Measurements from ENCODE around the gene GPX4. TPM values are rescaled to one million over a fixed set of nuclear protein-coding genes. Genes with fewer than 3 reads are reported as not detected.

The GPX4 gene
- total RNA-seq: 238 and 301 TPM in 2 replicates

GRCh38 chr19:1103708-1104310 is at the start of gene GPX4:
GPX4 (plus strand) TSS chr19:1103994; CDS start chr19:1104044, 50 bp downstream.

GRCh38 chr19:1066748-1067340 is 37.0 kb upstream of the GPX4 start, which contains the start of gene ARHGAP45:
ARHGAP45 (plus strand) TSS chr19:1067167; CDS start chr19:1067406, 239 bp downstream.

GRCh38 chr19:1094978-1095701 is 8.7 kb upstream of the GPX4 start, which contains the start of gene POLR2E:
POLR2E (minus strand) TSS chr19:1095375; CDS start chr19:1095315, 60 bp downstream.

Other genes with a start within 250 kb of the GPX4 start
- gene CFD, start 244.3 kb upstream of the GPX4 start, total RNA-seq: 33.5 and 41.1 TPM in 2 replicates
- 42.4 and 52.1 TPM in 2 replicates for gene MED16, start 210.8 kb upstream of the GPX4 start, total RNA-seq
- not detected in 2 replicates for gene RNU6-9, start 210.5 kb upstream of the GPX4 start, total RNA-seq
- 34.6 and 46.8 TPM in 2 replicates for gene R3HDM4, start 190.8 kb upstream of the GPX4 start, total RNA-seq
- not detected in 2 replicates for gene KISS1R, start 186.7 kb upstream of the GPX4 start, total RNA-seq
- 23.9 and 25.5 TPM in 2 replicates for gene ARID3A, start 178.0 kb upstream of the GPX4 start, total RNA-seq
- gene WDR18, start 119.6 kb upstream of the GPX4 start, total RNA-seq: 32.7 and 32.9 TPM in 2 replicates
- 0.85 and 1.5 TPM in 2 replicates for gene GRIN3B, start 103.6 kb upstream of the GPX4 start, total RNA-seq
- gene TMEM259, start 82.9 kb upstream of the GPX4 start, total RNA-seq: 92.7 and 94.6 TPM in 2 replicates
- gene RNU6-2, start 82.5 kb upstream of the GPX4 start, total RNA-seq: not detected in 2 replicates
- gene CNN2, start 77.4 kb upstream of the GPX4 start, total RNA-seq: 745 and 827 TPM in 2 replicates
- 8.3 and 9.4 TPM in 2 replicates for gene ABCA7, start 63.9 kb upstream of the GPX4 start, total RNA-seq
- 0.65 and 1.5 TPM in 2 replicates for gene ARHGAP45, start 36.8 kb upstream of the GPX4 start, total RNA-seq
- gene POLR2E, start 8.6 kb upstream of the GPX4 start, total RNA-seq: 86.5 and 134 TPM in 2 replicates
- gene SBNO2, start 70.3 kb downstream of the GPX4 start, total RNA-seq: 109 and 130 TPM in 2 replicates
- gene STK11, start 101.8 kb downstream of the GPX4 start, total RNA-seq: 90.2 and 94.1 TPM in 2 replicates
- 3.2 and 4.2 TPM in 2 replicates for gene CBARP, start 134.0 kb downstream of the GPX4 start, total RNA-seq
- gene ATP5F1D, start 137.8 kb downstream of the GPX4 start, total RNA-seq: 10.5 and 14.0 TPM in 2 replicates
- gene MIDN, start 144.6 kb downstream of the GPX4 start, total RNA-seq: 32.1 and 35.4 TPM in 2 replicates
- gene CIRBP, start 165.3 kb downstream of the GPX4 start, total RNA-seq: 234 and 348 TPM in 2 replicates
- gene FAM174C, start 171.5 kb downstream of the GPX4 start, total RNA-seq: 13.1 and 15.2 TPM in 2 replicates
- not detected in 2 replicates for gene EFNA2, start 181.9 kb downstream of the GPX4 start, total RNA-seq

Measured in hair follicle dermal papilla cell (primary cell).